ENCODE results near the gene CYP27A1. TPM values are rescaled to one million over a fixed set of nuclear protein-coding genes. Genes with fewer than 3 reads are reported as not detected.

The CYP27A1 gene
- polyA plus RNA-seq, 2 of the 4 experiments (the other 2 are of a cell fraction) = 0.13 to 0.14 TPM

DNA sequence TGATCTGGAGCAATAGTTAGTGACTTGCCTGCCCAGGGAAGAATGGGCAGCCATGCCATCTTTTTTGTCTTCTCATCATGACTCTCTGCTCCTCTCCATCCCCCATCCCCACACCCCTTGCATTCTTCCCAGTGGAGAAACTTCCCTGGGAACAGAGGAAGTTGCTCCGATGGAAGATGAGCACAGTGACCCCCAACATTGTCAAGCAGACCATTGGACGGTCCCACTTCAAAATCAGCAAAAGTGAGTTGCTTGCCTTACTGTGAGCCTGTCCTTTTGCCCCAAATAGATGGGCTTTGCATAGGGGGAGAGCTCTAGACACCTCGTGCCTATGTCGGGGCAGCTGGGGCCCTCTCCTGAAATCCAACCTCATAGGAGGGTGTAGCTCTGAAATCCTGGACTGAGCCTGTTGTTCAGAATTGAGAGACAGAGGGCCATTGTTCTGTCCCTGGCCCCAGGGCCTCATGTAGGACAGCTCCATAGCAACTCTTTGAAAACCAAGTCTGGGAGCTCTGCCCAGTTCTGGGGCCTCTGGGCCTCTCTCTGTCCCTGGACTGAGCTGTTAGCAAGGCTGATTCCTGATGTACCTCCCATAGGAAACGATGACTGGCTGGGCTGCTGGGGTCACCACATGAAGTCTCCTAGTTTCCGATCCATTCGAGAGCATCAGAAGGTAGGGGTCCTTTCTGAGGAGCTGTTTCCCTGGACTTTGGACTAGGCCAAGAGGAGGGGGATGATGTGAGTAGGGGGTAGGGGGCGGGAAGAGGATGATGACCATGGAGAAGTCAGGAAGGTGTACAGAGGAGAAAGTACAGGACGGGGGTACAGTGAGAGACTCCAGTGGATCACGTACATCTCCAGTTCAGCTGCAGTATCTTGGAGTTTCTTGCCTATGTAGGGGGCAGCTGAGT, 36.1 kb upstream of the CYP27A1 start:
- ChIA-PET CTCF (interaction anchor here (0.7 to 2.5 kb wide), 6 partner anchors 9 to 102 kb away, joined by 3 to 10 read pairs (median 4); no protein-coding TSS in a partner anchor), POLR2A (no interaction called here)
- Histone ChIP-seq H3K4me3 (no peak overlapping the region), H3K4me1 (peaks cover 5% of the 10 kb centered on the region; the same call in 1 of the 3 replicates), H3K9me3 (no peaks in the 10 kb centered on the region), H3K27ac (peak overlapping the region in 1 of 2 experiments; percentile 68; a peak in 3 of 6 replicates), H3K4me2 (no peak overlapping the region)
- TF ChIP-seq RNF2 (IDR thresholded peaks at IDR 0.05; ENCODE audit: borderline replicate concordance, low read depth) (no peak), MYC (IDR thresholded peaks at IDR 0.05; ENCODE audit: borderline replicate concordance, low read length) (no peak), FOSL2 (IDR thresholded peaks at IDR 0.05) (no peak), FOSL2 (CRISPR knock-in tag; IDR thresholded peaks at IDR 0.05) (no peak), RARB (CRISPR knock-in tag; IDR thresholded peaks at IDR 0.05) (no peak), CHD4 (IDR thresholded peaks at IDR 0.05; ENCODE audit: borderline replicate concordance) (no peak), HEYL (CRISPR knock-in tag; IDR thresholded peaks at IDR 0.05) (no peak), USF2 (IDR thresholded peaks at IDR 0.05) (no peak), JUNB (IDR thresholded peaks at IDR 0.05) (no peak), TFCP2L1 (CRISPR knock-in tag; IDR thresholded peaks at IDR 0.05) (no peak), TP53 (CRISPR knock-in tag; IDR thresholded peaks at IDR 0.05) (no peak), E2F6 (IDR thresholded peaks at IDR 0.05; ENCODE audit: borderline replicate concordance, low read depth) (no peak), SREBF2 (IDR thresholded peaks at IDR 0.05) (no peak), NFE2L2 (conservative IDR thresholded peaks at IDR 0.05; ENCODE audit: low read length) (no peak), BCL3 (IDR thresholded peaks at IDR 0.05) (no peak), CEBPB (IDR thresholded peaks at IDR 0.05) (no peak), ZFP36 (IDR thresholded peaks at IDR 0.05; ENCODE audit: borderline replicate concordance, partially characterized antibody) (no peak), EHF (CRISPR knock-in tag; IDR thresholded peaks at IDR 0.05) (no peak)
- no peak for DNase-seq (ENCODE audit: low read depth in 1 of 2, low spot score in 1 of 2)
- FAIRE-seq = no peak
- peak in 1 of 2 experiments; percentile 43; a peak in 3 of 6 replicates for ATAC-seq
- 97% methylated on average over 9 of the region's 10 CpGs for WGBS (ENCODE audit: missing lambda C conversion rate)

- ChIA-PET CTCF (interaction anchor here (0.7 to 2.5 kb wide), 6 partner anchors 10 to 101 kb away, joined by 3 to 10 read pairs (median 4); no protein-coding TSS in a partner anchor), POLR2A (no interaction called here)
- DNase-seq (ENCODE audit: low read depth in 1 of 2, low spot score in 1 of 2) (no peak), ATAC-seq (no peak), FAIRE-seq (no peak)
- H3K27ac ChIP-seq = no peak overlapping the region
- peaks cover 5% of the 10 kb centered on the region; the same call in 1 of the 3 replicates for H3K4me1 ChIP-seq
- no peaks in the 10 kb centered on the region for H3K9me3 ChIP-seq
- WGBS (ENCODE audit: missing lambda C conversion rate) = 100% methylated on average over 1 of the region's 1 CpG
- H3K4me3 ChIP-seq = no peak overlapping the region
- TF ChIP-seq JUN (IDR thresholded peaks at IDR 0.05) = no peak
- TF ChIP-seq HEYL (CRISPR knock-in tag; IDR thresholded peaks at IDR 0.05) = no peak
- no peak for TF ChIP-seq CBX2 (IDR thresholded peaks at IDR 0.05; ENCODE audit: borderline replicate concordance, low read depth)
- no peak for TF ChIP-seq ESRRA (IDR thresholded peaks at IDR 0.05; ENCODE audit: borderline replicate concordance, low read length)
- TF ChIP-seq HDAC2 (IDR thresholded peaks at IDR 0.05) = no peak
- TF ChIP-seq RAD21 (conservative IDR thresholded peaks at IDR 0.05 in 1 of 2, IDR thresholded peaks at IDR 0.05 in 1 of 2) = no peak
- TF ChIP-seq JUNB (IDR thresholded peaks at IDR 0.05) = no peak
- TF ChIP-seq, protein P1, sequence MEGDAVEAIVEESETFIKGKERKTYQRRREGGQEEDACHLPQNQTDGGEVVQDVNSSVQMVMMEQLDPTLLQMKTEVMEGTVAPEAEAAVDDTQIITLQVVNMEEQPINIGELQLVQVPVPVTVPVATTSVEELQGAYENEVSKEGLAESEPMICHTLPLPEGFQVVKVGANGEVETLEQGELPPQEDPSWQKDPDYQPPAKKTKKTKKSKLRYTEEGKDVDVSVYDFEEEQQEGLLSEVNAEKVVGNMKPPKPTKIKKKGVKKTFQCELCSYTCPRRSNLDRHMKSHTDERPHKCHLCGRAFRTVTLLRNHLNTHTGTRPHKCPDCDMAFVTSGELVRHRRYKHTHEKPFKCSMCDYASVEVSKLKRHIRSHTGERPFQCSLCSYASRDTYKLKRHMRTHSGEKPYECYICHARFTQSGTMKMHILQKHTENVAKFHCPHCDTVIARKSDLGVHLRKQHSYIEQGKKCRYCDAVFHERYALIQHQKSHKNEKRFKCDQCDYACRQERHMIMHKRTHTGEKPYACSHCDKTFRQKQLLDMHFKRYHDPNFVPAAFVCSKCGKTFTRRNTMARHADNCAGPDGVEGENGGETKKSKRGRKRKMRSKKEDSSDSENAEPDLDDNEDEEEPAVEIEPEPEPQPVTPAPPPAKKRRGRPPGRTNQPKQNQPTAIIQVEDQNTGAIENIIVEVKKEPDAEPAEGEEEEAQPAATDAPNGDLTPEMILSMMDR (IDR thresholded peaks at IDR 0.05) = no peak
- no peak for TF ChIP-seq POLR2AphosphoS2 (conservative IDR thresholded peaks at IDR 0.05; ENCODE audit: low read length)
- TF ChIP-seq USF2 (IDR thresholded peaks at IDR 0.05) = no peak
- TF ChIP-seq EHF (CRISPR knock-in tag; IDR thresholded peaks at IDR 0.05) = no peak
- no peak for TF ChIP-seq NR3C1 (IDR thresholded peaks at IDR 0.05)
- TF ChIP-seq PHF8 (IDR thresholded peaks at IDR 0.05; ENCODE audit: borderline replicate concordance, low read depth) = no peak
- no peak for TF ChIP-seq RCOR1 (IDR thresholded peaks at IDR 0.05; ENCODE audit: low read depth, low read length)
- TF ChIP-seq, protein P2, sequence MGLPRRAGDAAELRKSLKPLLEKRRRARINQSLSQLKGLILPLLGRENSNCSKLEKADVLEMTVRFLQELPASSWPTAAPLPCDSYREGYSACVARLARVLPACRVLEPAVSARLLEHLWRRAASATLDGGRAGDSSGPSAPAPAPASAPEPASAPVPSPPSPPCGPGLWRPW (IDR thresholded peaks at IDR 0.05) = no peak
- TF ChIP-seq KDM1A (IDR thresholded peaks at IDR 0.05; ENCODE audit: low read depth) = no peak
- H3K4me2 ChIP-seq = no peak overlapping the region
Observed at GRCh38 chr2:218746470-218746795, 35.5 kb upstream of the CYP27A1 start.
